Endothelial cell of umbilical vein (primary cell): Measurements from ENCODE around the gene SIM1. TPM values are rescaled to one million over a fixed set of nuclear protein-coding genes. Genes with fewer than 3 reads are reported as not detected.

ENCODE experiments used
- BruUV-seq: library from RNA; stranded (reverse); fragments of 400-500 nt; replicated peaks from 2 replicates; lab custom pipeline; 2021; lab: Mats Ljungman, UMichigan
- CTCF ChIA-PET: fragments of 300-600, 350-600 bp; sonication (Branson Sonifier 250); formaldehyde crosslinking; loops from one replicate; lab custom pipeline; 2021; ENCODE audit warnings: antibody characterized with exemption, inconsistent platforms; lab: Charles Lee
- POLR2A ChIA-PET: fragments of 300-600, 350-600 bp; sonication (Branson Sonifier 250); formaldehyde crosslinking; loops from one replicate; lab custom pipeline; 2021; ENCODE audit warnings: antibody characterized with exemption, inconsistent platforms; lab: Charles Lee
- DNase-seq: peaks from one replicate; pipeline ENCODE4 v3.0.0-alpha.2; 2011; ENCODE audit warnings: low read depth, low spot score
- FAIRE-seq: peaks from 2 replicates; lab custom pipeline; 2011; peaks lifted over from hg19 to GRCh38; lab: Jason Lieb, UNC
- H2AFZ ChIP-seq: 2 replicates; pipeline ENCODE4 v1.6.0; 2012; ENCODE audit warnings: low read depth, low read length, control low read depth, inconsistent platforms
- H3K27ac ChIP-seq: 2 replicates; pipeline ENCODE4 v1.5.1; 2011; ENCODE audit warnings: low read depth, mild to moderate bottlenecking, control low read depth, low read length, moderate library complexity; ENCODE audit not compliant: insufficient read depth
- H3K27me3 ChIP-seq, 2 experiments: 2 replicates each; pipeline versions ENCODE4 v1.6.0 to v1.6.1; 2011; ENCODE audit warnings: low read length in 2 of 2, mixed read lengths in 1 of 2; ENCODE audit not compliant: control insufficient read depth in 2 of 2, insufficient read depth in 2 of 2
- H3K36me3 ChIP-seq, 2 experiments: 2 replicates in 1 of 2; 3 replicates in 1 of 2; pipeline ENCODE4 v1.5.1; 2011; ENCODE audit warnings: low read length in 2 of 2, mild to moderate bottlenecking in 1 of 2, moderate library complexity in 1 of 2; ENCODE audit not compliant: control insufficient read depth in 2 of 2, insufficient read depth in 2 of 2; ENCODE audit errors: extremely low read depth in 1 of 2
- H3K4me1 ChIP-seq: 3 replicates; pipeline ENCODE4 v1.5.1; 2011; ENCODE audit warnings: mild to moderate bottlenecking, low read length; ENCODE audit not compliant: control insufficient read depth, insufficient read depth; ENCODE audit errors: extremely low read depth
- H3K4me2 ChIP-seq: 2 replicates; pipeline ENCODE4 v1.6.1; 2011; ENCODE audit warnings: low read length, control low read depth, mixed read lengths; ENCODE audit not compliant: insufficient read depth
- H3K4me3 ChIP-seq, 3 experiments: fragments of 200-600 bp in 1 of 3; sonication (generic), shearing (Covaris generic) in 1 of 3; replicated peaks in 1 of 3; 2 replicates each; pipeline ENCODE4 v1.5.1; 2011 to 2016; ENCODE audit warnings: control low read depth in 3 of 3, low read length in 3 of 3, mild to moderate bottlenecking in 2 of 3, inconsistent platforms in 1 of 3, low read depth in 1 of 3, moderate library complexity in 1 of 3; ENCODE audit not compliant: insufficient read depth in 1 of 3
- H3K79me2 ChIP-seq: 2 replicates; pipeline ENCODE4 v1.6.0; 2012; ENCODE audit warnings: low read length, inconsistent platforms; ENCODE audit not compliant: control insufficient read depth, insufficient read depth
- H3K9ac ChIP-seq: replicated peaks from 2 replicates; pipeline ENCODE3; 2011; ENCODE audit warnings: low read length, control low read depth; ENCODE audit not compliant: insufficient read depth; ENCODE audit errors: extremely low read depth
- H3K9me1 ChIP-seq: replicated peaks from 3 replicates; pipeline ENCODE4 v1.6.0; 2011; ENCODE audit warnings: mild to moderate bottlenecking, low read length; ENCODE audit not compliant: control insufficient read depth, insufficient read depth; ENCODE audit errors: extremely low read depth
- H3K9me3 ChIP-seq: replicated peaks from 2 replicates; pipeline ENCODE4 v1.5.1; 2012; ENCODE audit warnings: low read length, inconsistent platforms; ENCODE audit not compliant: control insufficient read depth, insufficient read depth
- H4K20me1 ChIP-seq: replicated peaks from 2 replicates; pipeline ENCODE3; 2011; ENCODE audit warnings: mild to moderate bottlenecking, low read length; ENCODE audit not compliant: control insufficient read depth, insufficient read depth; ENCODE audit errors: extremely low read depth
- EZH2 ChIP-seq: IDR thresholded peaks from 2 replicates; pipeline ENCODE4 v1.6.1; 2012; ENCODE audit warnings: borderline replicate concordance, low read depth, mild to moderate bottlenecking, moderate library complexity, low read length, inconsistent platforms; ENCODE audit not compliant: severe bottlenecking
- FOS ChIP-seq: IDR thresholded peaks from 2 replicates; pipeline ENCODE4 v1.6.1; 2011; ENCODE audit warnings: mild to moderate bottlenecking, low read length, moderate library complexity, borderline replicate concordance; ENCODE audit not compliant: insufficient read depth
- GATA2 ChIP-seq: IDR thresholded peaks from 2 replicates; pipeline ENCODE4 v1.7.0; 2011; ENCODE audit warnings: low read depth, mild to moderate bottlenecking, moderate library complexity, mixed read lengths, low read length; ENCODE audit not compliant: insufficient read length, insufficient read depth
- MAX ChIP-seq: IDR thresholded peaks from 2 replicates; pipeline ENCODE4 v1.6.1; 2011; ENCODE audit not compliant: insufficient read depth, insufficient read length
- MYC ChIP-seq: IDR thresholded peaks from one replicate; pipeline ENCODE4 v1.6.1; 2011; ENCODE audit warnings: mild to moderate bottlenecking, low read depth, low read length
- POLR2A ChIP-seq: IDR thresholded peaks from 2 replicates; pipeline ENCODE4 v1.6.1; 2012; ENCODE audit warnings: low read depth, mild to moderate bottlenecking, control low read depth, low read length
- POLR2AphosphoS5 ChIP-seq: IDR thresholded peaks from 2 replicates; pipeline ENCODE4 v1.6.1; 2012; ENCODE audit warnings: low read depth, mild to moderate bottlenecking, control low read depth, low read length, moderate library complexity; ENCODE audit not compliant: insufficient read depth
- dilution Hi-C: fragments of 300-500 bp; cut with MboI; formaldehyde crosslinking; loops from one replicate; pipeline ENCODE4 v1.15.0; 2019; ENCODE audit warnings: low sequenced_read_pairs; ENCODE audit not compliant: extremely low pct_ligation_motif_present
- intact Hi-C: fragments of 100-400 bp; cut with micrococcal nuclease; formaldehyde crosslinking; loops from one replicate; pipeline ENCODE4 v1.10.0; 2022
- polyA plus RNA-seq, 4 experiments: library from polyadenylated mRNA; depleted of rRNA in 3 of 4; stranded (reverse) in 3 of 4; unstranded in 1 of 4; fragments of >200 nt; gene quantifications; 2 replicates each; pipeline versions ENCODE4 v1.2.1 to v1.2.3, GENCODE V29; 2011 to 2012; ENCODE audit warnings: missing spikeins in 1 of 4
- total RNA-seq: library from RNA; stranded (reverse); gene quantifications from 2 replicates; pipeline ENCODE4 v1.2.3, GENCODE V29; 2021

Gene SIM1
- total and polyA plus RNA-seq, 2 donors (not counting 3 experiments of a cell fraction or from before 2014, with no cell fraction given) = 0.14 to 0.29 TPM

- ChIA-PET CTCF (interaction anchor here (1.5 to 3.8 kb wide), 3 partner anchors 11 to 350 kb away, joined by 4 to 17 read pairs (median 13); no protein-coding TSS in a partner anchor), POLR2A (no interaction called here)
- no peaks in the 10 kb centered on the region for H4K20me1 ChIP-seq
- peaks cover 81 to 97% of the 10 kb centered on the region in 2 experiments for H3K27me3 ChIP-seq
- no peaks in the 10 kb centered on the region for H3K36me3 ChIP-seq
- no peak overlapping the region for H3K9ac ChIP-seq
- no peaks in the 10 kb centered on the region for H3K9me1 ChIP-seq
- peaks cover 17% of the 10 kb centered on the region for H3K4me1 ChIP-seq
- FAIRE-seq (no peak), DNase-seq (no peak)
- H3K9me3 ChIP-seq = no peaks in the 10 kb centered on the region
- TF ChIP-seq EZH2 (peak; percentile 78), MYC (no peak)
- dilution Hi-C loops (loop anchor here (25.0 kb wide), 1 partner anchor 355 kb away; no protein-coding TSS in a partner anchor), intact Hi-C loops (loop anchor here (10.0 kb wide), 1 partner anchor 863 kb away; the partner anchor contains the start of gene PRDM13)
- H3K27ac ChIP-seq = no peak overlapping the region
- no peak overlapping the region for H3K4me2 ChIP-seq
- no TSS peak for BruUV-seq
- no peaks in the 10 kb centered on the region for H3K79me2 ChIP-seq
- no peak overlapping the region for H3K4me3 ChIP-seq
- H2AFZ ChIP-seq = no peak overlapping the region
These were observed 2.7 kb upstream of the SIM1 start for GRCh38 chr6:100467129-100468015.

- intact Hi-C loops = loop anchor here (10.0 kb wide), 1 partner anchor 862 kb away; the partner anchor contains the start of gene PRDM13
- dilution Hi-C loops = loop anchor here (25.0 kb wide), 1 partner anchor 354 kb away; no protein-coding TSS in a partner anchor
- FAIRE-seq = peak; percentile 37
- ChIA-PET POLR2A (no interaction called here), CTCF (interaction anchor here (1.2 to 3.8 kb wide), 4 partner anchors 10 to 350 kb away, joined by 3 to 17 read pairs (median 8); no protein-coding TSS in a partner anchor)
- Histone ChIP-seq H3K9ac (no peak overlapping the region), H3K9me3 (no peaks in the 10 kb centered on the region), H3K9me1 (no peaks in the 10 kb centered on the region), H4K20me1 (no peaks in the 10 kb centered on the region), H3K4me3 (no peak overlapping the region), H3K36me3 (no peaks in the 10 kb centered on the region), H3K4me1 (peaks cover 18% of the 10 kb centered on the region), H3K79me2 (no peaks in the 10 kb centered on the region), H3K27ac (no peak overlapping the region), H3K27me3 (peaks cover 84 to 98% of the 10 kb centered on the region in 2 experiments), H3K4me2 (no peak overlapping the region), H2AFZ (no peak overlapping the region)
- BruUV-seq = no TSS peak
- no peak for DNase-seq
- no peak for TF ChIP-seq GATA2
- peak; percentile 87 for TF ChIP-seq EZH2
- no peak for TF ChIP-seq POLR2AphosphoS5
- TF ChIP-seq MYC = no peak
- no peak for TF ChIP-seq POLR2A
- TF ChIP-seq FOS = no peak
- TF ChIP-seq MAX = no peak
These were observed 1.8 kb upstream of the SIM1 start for GRCh38 chr6:100466410-100467128.
